ENCODE results near the gene NR2F1. TPM values are rescaled to one million over a fixed set of nuclear protein-coding genes. Genes with fewer than 3 reads are reported as not detected.
"Not testable (repeated sequence)": the region's sequence is repeated elsewhere in the genome, so short reads cannot be mapped to it uniquely, and the experiment has no call there.

NR2F1 gene
- total and polyA plus RNA-seq, 2 donors (not counting 1 experiment from before 2014, with no cell fraction given) = not detected

GRCh38 chr5:93545872-93546271 is 37.1 kb upstream of the NR2F1 start:
- H3K27me3 ChIP-seq (replicated peaks in 1 of 4; ENCODE audit: control extremely low read depth in 1 of 4, control insufficient read depth in 3 of 4, insufficient read depth in 4 of 4, low read length in 3 of 4) = peaks cover 0 to 6% (median 0%) of the 10 kb centered on the region in 4 experiments
- H3K9me3 ChIP-seq (ENCODE audit: control extremely low read depth in 1 of 3, control insufficient read depth in 2 of 3, insufficient read depth in 1 of 3, low read length in 2 of 3) = peaks cover 0 to 2% (median 0%) of the 10 kb centered on the region in 3 donors
- Mint-ChIP-seq H3K4me3 (no peak overlapping the region), H3K9me3 (ENCODE audit: insufficient read depth) (peaks cover 3% of the 10 kb centered on the region), H3K27ac (no peak overlapping the region), H3K4me1 (no peaks in the 10 kb centered on the region), H3K27me3 (peaks cover 22% of the 10 kb centered on the region)
- no peak overlapping the region for H3K4me3 ChIP-seq (ENCODE audit: control extremely low read depth in 1 of 5, extremely low read depth in 1 of 5, insufficient read depth in 1 of 5, low read depth in 2 of 5, low read length in 4 of 5)
- WGBS (ENCODE audit: insufficient coverage) = no CpG with 5 or more reads among the region's 4 CpGs
- H3K4me2 ChIP-seq (replicated peaks; ENCODE audit: low read depth, low read length, poor library complexity, severe bottlenecking) = no peak overlapping the region
- CTCF ChIA-PET = no interaction called here
- no peak overlapping the region for H2AFZ ChIP-seq (ENCODE audit: insufficient read depth, low read depth, low read length, poor library complexity, severe bottlenecking)
- H3K27ac ChIP-seq (ENCODE audit: low read length in 2 of 2) = no peak overlapping the region
- no peaks in the 10 kb centered on the region for H3K36me3 ChIP-seq (replicated peaks in 1 of 2; ENCODE audit: control extremely low read depth in 1 of 2, control insufficient read depth in 1 of 2, extremely low read depth in 1 of 2, insufficient read depth in 2 of 2, low read length in 1 of 2)
- H4K20me1 ChIP-seq (ENCODE audit: control insufficient read depth, insufficient read depth, low read length, poor library complexity, severe bottlenecking) = no peaks in the 10 kb centered on the region
- POLR2A ChIA-PET = no interaction called here
- intact Hi-C loops (cut with micrococcal nuclease) = no loop called here
- H3K9ac ChIP-seq (ENCODE audit: low read length) = no peak overlapping the region
- DNase-seq = no peak
- TF ChIP-seq, protein P1, sequence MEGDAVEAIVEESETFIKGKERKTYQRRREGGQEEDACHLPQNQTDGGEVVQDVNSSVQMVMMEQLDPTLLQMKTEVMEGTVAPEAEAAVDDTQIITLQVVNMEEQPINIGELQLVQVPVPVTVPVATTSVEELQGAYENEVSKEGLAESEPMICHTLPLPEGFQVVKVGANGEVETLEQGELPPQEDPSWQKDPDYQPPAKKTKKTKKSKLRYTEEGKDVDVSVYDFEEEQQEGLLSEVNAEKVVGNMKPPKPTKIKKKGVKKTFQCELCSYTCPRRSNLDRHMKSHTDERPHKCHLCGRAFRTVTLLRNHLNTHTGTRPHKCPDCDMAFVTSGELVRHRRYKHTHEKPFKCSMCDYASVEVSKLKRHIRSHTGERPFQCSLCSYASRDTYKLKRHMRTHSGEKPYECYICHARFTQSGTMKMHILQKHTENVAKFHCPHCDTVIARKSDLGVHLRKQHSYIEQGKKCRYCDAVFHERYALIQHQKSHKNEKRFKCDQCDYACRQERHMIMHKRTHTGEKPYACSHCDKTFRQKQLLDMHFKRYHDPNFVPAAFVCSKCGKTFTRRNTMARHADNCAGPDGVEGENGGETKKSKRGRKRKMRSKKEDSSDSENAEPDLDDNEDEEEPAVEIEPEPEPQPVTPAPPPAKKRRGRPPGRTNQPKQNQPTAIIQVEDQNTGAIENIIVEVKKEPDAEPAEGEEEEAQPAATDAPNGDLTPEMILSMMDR (IDR thresholded peaks at IDR 0.05) = no peak
- no peak for TF ChIP-seq EZH2 (IDR thresholded peaks at IDR 0.05; ENCODE audit: borderline replicate concordance, insufficient read depth, low read depth, low read length, poor library complexity, severe bottlenecking)
- no peaks in the 10 kb centered on the region for H3K4me1 ChIP-seq (ENCODE audit: control insufficient read depth in 2 of 2, insufficient read depth in 2 of 2, low read length in 2 of 2)
- ATAC-seq (ENCODE audit: low read depth) = no peak
- no peaks in the 10 kb centered on the region for H3K79me2 ChIP-seq (ENCODE audit: control insufficient read depth, insufficient read depth, low read length)

GRCh38 chr5:93549594-93549993 is 33.4 kb upstream of the NR2F1 start:
- H3K27me3 ChIP-seq (replicated peaks in 1 of 4; ENCODE audit: control extremely low read depth in 1 of 4, control insufficient read depth in 3 of 4, insufficient read depth in 4 of 4, low read length in 3 of 4); H3K9me3 ChIP-seq (ENCODE audit: control extremely low read depth in 1 of 3, control insufficient read depth in 2 of 3, insufficient read depth in 1 of 3, low read length in 2 of 3); POLR2A ChIA-PET; H4K20me1 ChIP-seq (ENCODE audit: control insufficient read depth, insufficient read depth, low read length, poor library complexity, severe bottlenecking); H3K27ac ChIP-seq (ENCODE audit: low read length in 2 of 2); intact Hi-C loops (cut with micrococcal nuclease); H3K4me1 ChIP-seq (ENCODE audit: control insufficient read depth in 2 of 2, insufficient read depth in 2 of 2, low read length in 2 of 2); H3K36me3 ChIP-seq (replicated peaks in 1 of 2; ENCODE audit: control extremely low read depth in 1 of 2, control insufficient read depth in 1 of 2, extremely low read depth in 1 of 2, insufficient read depth in 2 of 2, low read length in 1 of 2); H3K4me3 ChIP-seq (ENCODE audit: control extremely low read depth in 1 of 5, extremely low read depth in 1 of 5, insufficient read depth in 1 of 5, low read depth in 2 of 5, low read length in 4 of 5); H3K9ac ChIP-seq (ENCODE audit: low read length); DNase-seq; H3K4me3 Mint-ChIP-seq; CTCF ChIA-PET; H3K4me1 Mint-ChIP-seq; H3K4me2 ChIP-seq (replicated peaks; ENCODE audit: low read depth, low read length, poor library complexity, severe bottlenecking); H3K9me3 Mint-ChIP-seq (ENCODE audit: insufficient read depth); H2AFZ ChIP-seq (ENCODE audit: insufficient read depth, low read depth, low read length, poor library complexity, severe bottlenecking); H3K27ac Mint-ChIP-seq; H3K79me2 ChIP-seq (ENCODE audit: control insufficient read depth, insufficient read depth, low read length); ATAC-seq (ENCODE audit: low read depth): not testable (repeated sequence)
- no CpG with 5 or more reads among the region's 3 CpGs for WGBS (ENCODE audit: insufficient coverage)
- H3K27me3 Mint-ChIP-seq = peaks cover 18% of the 10 kb centered on the region
